ENCODE results near the gene FRS2. TPM values are rescaled to one million over a fixed set of nuclear protein-coding genes. Genes with fewer than 3 reads are reported as not detected.

The FRS2 gene
- total and polyA plus RNA-seq, 9 of the 15 experiments (the other 6 are each of a cell fraction or from before 2014, with no cell fraction given), result 1.0 to 9.1 (median 6.0) TPM

DNA sequence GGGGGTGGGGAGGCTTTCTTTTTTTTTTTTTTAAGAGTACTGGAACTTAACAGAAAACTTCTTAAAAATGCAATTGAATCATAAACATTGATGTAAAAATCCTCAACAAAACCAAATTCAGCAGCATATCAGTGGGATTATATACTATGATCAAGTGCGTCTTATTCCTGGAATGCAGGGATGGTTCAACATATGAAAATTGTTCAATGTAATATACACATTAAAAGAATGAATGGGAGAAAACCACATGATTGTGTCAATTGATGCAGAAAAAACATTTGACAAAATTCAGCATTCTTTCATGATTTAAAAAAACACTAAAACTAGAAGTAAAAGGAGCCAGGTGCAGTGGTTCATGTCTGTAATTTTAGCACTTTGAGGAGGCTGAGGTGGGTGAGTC, 73.9 kb downstream of the FRS2 start:
- intact Hi-C loops (cut with micrococcal nuclease), result no loop called here
- ATAC-seq (no peak), FAIRE-seq (no peak), DNase-seq (ENCODE audit: extremely low read depth in 1 of 4, low spot score in 3 of 4) (no peak)
- Histone ChIP-seq H3K79me2 (ENCODE audit: control insufficient read depth, insufficient read depth, low read length) (no peaks in the 10 kb centered on the region), H3K9me3 (replicated peaks; ENCODE audit: control insufficient read depth, insufficient read depth, low read depth, low read length) (no peaks in the 10 kb centered on the region; the same call in 1 of the 2 replicates), H3K9ac (ENCODE audit: insufficient read depth in 1 of 2, low read depth in 2 of 2, low read length in 2 of 2) (no peak overlapping the region), H3K27me3 (ENCODE audit: control insufficient read depth in 2 of 2, insufficient read depth in 2 of 2, low read length in 2 of 2) (no peaks in the 10 kb centered on the region), H3K27ac (ENCODE audit: extremely low read depth, low read depth, low read length) (no peak overlapping the region), H4K20me1 (replicated peaks; ENCODE audit: control insufficient read depth, insufficient read depth, low read length) (no peaks in the 10 kb centered on the region), H3K4me3 (no peak overlapping the region), H3K9me1 (ENCODE audit: control insufficient read depth, insufficient read depth, low read length) (no peaks in the 10 kb centered on the region), H3K4me2 (ENCODE audit: insufficient read depth, low read length) (no peak overlapping the region), H2AFZ (ENCODE audit: low read depth, low read length) (no peak overlapping the region), H3K4me1 (replicated peaks in 1 of 2; ENCODE audit: control insufficient read depth in 2 of 2, insufficient read depth in 2 of 2, low read length in 2 of 2) (no peaks in the 10 kb centered on the region), H3K36me3 (ENCODE audit: control insufficient read depth, insufficient read depth, low read length) (no peaks in the 10 kb centered on the region)
- TF ChIP-seq, protein P1, sequence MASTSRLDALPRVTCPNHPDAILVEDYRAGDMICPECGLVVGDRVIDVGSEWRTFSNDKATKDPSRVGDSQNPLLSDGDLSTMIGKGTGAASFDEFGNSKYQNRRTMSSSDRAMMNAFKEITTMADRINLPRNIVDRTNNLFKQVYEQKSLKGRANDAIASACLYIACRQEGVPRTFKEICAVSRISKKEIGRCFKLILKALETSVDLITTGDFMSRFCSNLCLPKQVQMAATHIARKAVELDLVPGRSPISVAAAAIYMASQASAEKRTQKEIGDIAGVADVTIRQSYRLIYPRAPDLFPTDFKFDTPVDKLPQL (IDR thresholded peaks at IDR 0.05; ENCODE audit: extremely low read depth, insufficient read length), result no peak
- TF ChIP-seq CGGBP1 (CRISPR knock-in tag; IDR thresholded peaks at IDR 0.05) (no peak), ZNF324 (CRISPR knock-in tag; IDR thresholded peaks at IDR 0.05) (peak; percentile 91), CBX3 (IDR thresholded peaks at IDR 0.05; ENCODE audit: borderline replicate concordance in 1 of 2, low read length in 2 of 2) (0 out of 3 replicates have a peak, but pooled peaks of 1 of the 2 experiments have one; percentile 28), ESRRA (IDR thresholded peaks at IDR 0.05; ENCODE audit: borderline replicate concordance, low read depth) (no peak)
- TF ChIP-seq, protein P2, sequence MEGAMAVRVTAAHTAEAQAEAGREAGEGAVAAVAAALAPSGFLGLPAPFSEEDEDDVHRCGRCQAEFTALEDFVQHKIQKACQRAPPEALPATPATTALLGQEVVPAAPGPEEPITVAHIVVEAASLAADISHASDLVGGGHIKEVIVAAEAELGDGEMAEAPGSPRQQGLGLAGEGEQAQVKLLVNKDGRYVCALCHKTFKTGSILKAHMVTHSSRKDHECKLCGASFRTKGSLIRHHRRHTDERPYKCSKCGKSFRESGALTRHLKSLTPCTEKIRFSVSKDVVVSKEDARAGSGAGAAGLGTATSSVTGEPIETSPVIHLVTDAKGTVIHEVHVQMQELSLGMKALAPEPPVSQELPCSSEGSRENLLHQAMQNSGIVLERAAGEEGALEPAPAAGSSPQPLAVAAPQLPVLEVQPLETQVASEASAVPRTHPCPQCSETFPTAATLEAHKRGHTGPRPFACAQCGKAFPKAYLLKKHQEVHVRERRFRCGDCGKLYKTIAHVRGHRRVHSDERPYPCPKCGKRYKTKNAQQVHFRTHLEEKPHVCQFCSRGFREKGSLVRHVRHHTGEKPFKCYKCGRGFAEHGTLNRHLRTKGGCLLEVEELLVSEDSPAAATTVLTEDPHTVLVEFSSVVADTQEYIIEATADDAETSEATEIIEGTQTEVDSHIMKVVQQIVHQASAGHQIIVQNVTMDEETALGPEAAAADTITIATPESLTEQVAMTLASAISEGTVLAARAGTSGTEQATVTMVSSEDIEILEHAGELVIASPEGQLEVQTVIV (CRISPR knock-in tag; IDR thresholded peaks at IDR 0.05; ENCODE audit: borderline replicate concordance), result no peak
- TF ChIP-seq, protein P3, sequence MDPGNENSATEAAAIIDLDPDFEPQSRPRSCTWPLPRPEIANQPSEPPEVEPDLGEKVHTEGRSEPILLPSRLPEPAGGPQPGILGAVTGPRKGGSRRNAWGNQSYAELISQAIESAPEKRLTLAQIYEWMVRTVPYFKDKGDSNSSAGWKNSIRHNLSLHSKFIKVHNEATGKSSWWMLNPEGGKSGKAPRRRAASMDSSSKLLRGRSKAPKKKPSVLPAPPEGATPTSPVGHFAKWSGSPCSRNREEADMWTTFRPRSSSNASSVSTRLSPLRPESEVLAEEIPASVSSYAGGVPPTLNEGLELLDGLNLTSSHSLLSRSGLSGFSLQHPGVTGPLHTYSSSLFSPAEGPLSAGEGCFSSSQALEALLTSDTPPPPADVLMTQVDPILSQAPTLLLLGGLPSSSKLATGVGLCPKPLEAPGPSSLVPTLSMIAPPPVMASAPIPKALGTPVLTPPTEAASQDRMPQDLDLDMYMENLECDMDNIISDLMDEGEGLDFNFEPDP (CRISPR knock-in tag; IDR thresholded peaks at IDR 0.05), result no peak
- POLR2A ChIA-PET, result interaction anchor here (1.2 kb wide), 1 partner anchor 8 kb away, joined by 3 read pairs; no protein-coding TSS in a partner anchor
- CTCF ChIA-PET (ENCODE audit: low intra/inter-chr PET ratio), result no interaction called here
- WGBS (ENCODE audit: insufficient coverage, low coverage, missing lambda C conversion rate), result no CpG with 5 or more reads among the region's 1 CpG
- no TSS peak for BruUV-seq (replicated peaks)
- in situ Hi-C loops (cut with MboI), result no loop called here

All from K562 (cell line).